SK-N-SH (cell line): ENCODE results near the gene ESYT3. TPM values are rescaled to one million over a fixed set of nuclear protein-coding genes. Genes with fewer than 3 reads are reported as not detected.
A peak's percentile ranks its signal among the peaks of the same experiment; 100 is the strongest.

Source experiments
- CTCF ChIA-PET: fragments of 300-600, 350-600 bp; formaldehyde crosslinking; extraction: SDS; loops from one replicate; lab custom pipeline; 2021; lab: Yijun Ruan, JAX
- POLR2A ChIA-PET: fragments of 350-600 bp; sonication (Branson Sonifier 250); formaldehyde crosslinking; extraction: SDS; loops from one replicate; lab custom pipeline; 2020; ENCODE audit warnings: antibody characterized with exemption, inconsistent platforms; lab: Yijun Ruan, JAX
- DNase-seq: peaks from one replicate; pipeline ENCODE4 v3.0.0; 2012
- H2AFZ ChIP-seq: fragments of 200-600 bp; sonication (generic); 2 replicates; pipeline ENCODE4 v1.8.1; 2016; ENCODE audit warnings: antibody characterized with exemption, mild to moderate bottlenecking, low read depth
- H3F3A ChIP-seq: fragments of 200-600 bp; sonication (generic); replicated peaks from 2 replicates; pipeline ENCODE3; 2016; ENCODE audit warnings: antibody characterized with exemption, mild to moderate bottlenecking; ENCODE audit not compliant: insufficient read depth
- H3K27ac ChIP-seq, 2 experiments: fragments of 200-500 bp in 1 of 2; fragments of 200-600 bp in 1 of 2; sonication (Bioruptor generic) in 1 of 2; sonication (generic), shearing (Covaris generic) in 1 of 2; 2 replicates each; pipeline versions ENCODE4 v1.5.1 to v1.6.1; 2014 to 2016; ENCODE audit warnings: low read depth in 2 of 2, inconsistent platforms in 1 of 2, low read length in 1 of 2, mild to moderate bottlenecking in 1 of 2, mixed read lengths in 1 of 2
- H3K27me3 ChIP-seq: fragments of 200-600 bp; sonication (generic), shearing (Covaris generic); 2 replicates; pipeline ENCODE4 v1.6.1; 2016; ENCODE audit warnings: mixed run types; ENCODE audit not compliant: insufficient read depth
- H3K36me3 ChIP-seq, 2 experiments: fragments of 200-500 bp in 1 of 2; fragments of 200-600 bp in 1 of 2; sonication (Bioruptor generic) in 1 of 2; sonication (generic) in 1 of 2; replicated peaks in 1 of 2; 2 replicates each; pipeline versions ENCODE3 to v1.5.1; 2014 to 2016; ENCODE audit warnings: low read length in 1 of 2, mild to moderate bottlenecking in 1 of 2; ENCODE audit not compliant: insufficient read depth in 2 of 2, control insufficient read depth in 1 of 2
- H3K4me1 ChIP-seq, 2 experiments: fragments of 200-500 bp in 1 of 2; fragments of 200-600 bp in 1 of 2; sonication (Bioruptor generic) in 1 of 2; sonication (generic), shearing (Covaris generic) in 1 of 2; 2 replicates each; pipeline versions ENCODE4 v1.5.1 to v1.6.1; 2014 to 2016; ENCODE audit warnings: low read depth in 1 of 2, low read length in 1 of 2, mixed run types in 1 of 2; ENCODE audit not compliant: insufficient read depth in 2 of 2, control insufficient read depth in 1 of 2
- H3K4me2 ChIP-seq: fragments of 200-600 bp; sonication (generic), shearing (Covaris generic); 2 replicates; pipeline ENCODE4 v1.6.1; 2017; ENCODE audit warnings: mixed run types
- H3K4me3 ChIP-seq, 2 experiments: fragments of 200-500 bp in 1 of 2; fragments of 200-600 bp in 1 of 2; sonication (Bioruptor generic) in 1 of 2; sonication (generic), shearing (Covaris generic) in 1 of 2; 2 replicates each; pipeline versions ENCODE4 v1.5.1 to v1.8.1; 2014 to 2016; ENCODE audit warnings: low read depth in 2 of 2, inconsistent platforms in 1 of 2, low read length in 1 of 2, mild to moderate bottlenecking in 1 of 2, mixed read lengths in 1 of 2, moderate library complexity in 1 of 2
- H3K79me2 ChIP-seq: fragments of 200-600 bp; sonication (generic); 2 replicates; pipeline ENCODE4 v1.8.1; 2017; ENCODE audit warnings: mild to moderate bottlenecking; ENCODE audit not compliant: insufficient read depth
- H3K9ac ChIP-seq: fragments of 200-600 bp; sonication (generic); 2 replicates; pipeline ENCODE4 v1.6.1; 2017; ENCODE audit warnings: mixed run types
- H3K9me2 ChIP-seq: fragments of 200-600 bp; sonication (generic); 2 replicates; pipeline ENCODE4 v1.6.1; 2017; ENCODE audit warnings: mixed run types
- H3K9me3 ChIP-seq: fragments of 200-600 bp; sonication (generic); 2 replicates; pipeline ENCODE4 v1.6.1; 2017; ENCODE audit warnings: mixed run types, mild to moderate bottlenecking, moderate library complexity
- H4K20me1 ChIP-seq: fragments of 200-600 bp; sonication (generic); 2 replicates; pipeline ENCODE4 v1.6.1; 2017; ENCODE audit warnings: mild to moderate bottlenecking, mixed run types; ENCODE audit not compliant: insufficient read depth
- ELF1 ChIP-seq: IDR thresholded peaks from 2 replicates; pipeline ENCODE4 v1.4.0; 2012
- FOSL2 ChIP-seq: IDR thresholded peaks from 2 replicates; pipeline ENCODE4 v1.4.0; 2012; ENCODE audit warnings: low read depth, mild to moderate bottlenecking, moderate library complexity, borderline replicate concordance
- GABPA ChIP-seq: IDR thresholded peaks from 2 replicates; pipeline ENCODE4 v1.4.0; 2012; ENCODE audit warnings: low read depth, mild to moderate bottlenecking
- JUND ChIP-seq: IDR thresholded peaks from 2 replicates; pipeline ENCODE4 v1.4.0; 2012
- MXI1 ChIP-seq: IDR thresholded peaks from 2 replicates; pipeline ENCODE4 v1.6.1; 2012; ENCODE audit warnings: mild to moderate bottlenecking, low read depth, low read length, improper control_type of control experiment
- NFIC ChIP-seq: IDR thresholded peaks from 2 replicates; pipeline ENCODE4 v1.4.0; 2012; ENCODE audit warnings: borderline replicate concordance
- RCOR1 ChIP-seq: fragments of 150-350 bp; IDR thresholded peaks from 2 replicates; pipeline ENCODE4 v1.6.1; 2017; ENCODE audit warnings: antibody characterized with exemption, low read length
- TCF12 ChIP-seq: IDR thresholded peaks from 2 replicates; pipeline ENCODE4 v1.4.0; 2012
- WGBS: methylation state at CpG from one replicate; pipeline ENCODE4 v1.1.6; 2017; ENCODE audit warnings: low lambda C conversion rate; 5-methylcytosine and 5-hydroxymethylcytosine counted together
- polyA plus RNA-seq, 3 experiments: library from polyadenylated mRNA; depleted of rRNA; stranded (reverse); fragments of >200 nt; gene quantifications; 2 replicates each; pipeline ENCODE4 v1.2.3, GENCODE V29; 2012
- TF ChIP-seq, protein P1 (sequence below): IDR thresholded peaks from 2 replicates; pipeline ENCODE4 v1.4.0; 2012; ENCODE audit warnings: low read depth
- TF ChIP-seq, protein P2 (sequence below): IDR thresholded peaks from 2 replicates; pipeline ENCODE4; 2012
- TF ChIP-seq, protein P3 (sequence below): fragments of 150-350 bp; IDR thresholded peaks from 2 replicates; pipeline ENCODE4 v1.6.1; 2017; ENCODE audit warnings: antibody characterized with exemption, low read length, low read depth, borderline replicate concordance
- TF ChIP-seq, protein P4 (sequence below): IDR thresholded peaks from 2 replicates; pipeline ENCODE4 v1.6.1; 2012; ENCODE audit warnings: mild to moderate bottlenecking, low read depth, low read length, moderate library complexity
- TF ChIP-seq, protein P5 (sequence below): IDR thresholded peaks from 2 replicates; pipeline ENCODE4 v1.4.0; 2012; ENCODE audit warnings: low read depth, borderline replicate concordance

Gene ESYT3
- polyA plus RNA-seq, 1 of the 3 experiments (the other 2 are of a cell fraction) = 0.33 TPM

DNA sequence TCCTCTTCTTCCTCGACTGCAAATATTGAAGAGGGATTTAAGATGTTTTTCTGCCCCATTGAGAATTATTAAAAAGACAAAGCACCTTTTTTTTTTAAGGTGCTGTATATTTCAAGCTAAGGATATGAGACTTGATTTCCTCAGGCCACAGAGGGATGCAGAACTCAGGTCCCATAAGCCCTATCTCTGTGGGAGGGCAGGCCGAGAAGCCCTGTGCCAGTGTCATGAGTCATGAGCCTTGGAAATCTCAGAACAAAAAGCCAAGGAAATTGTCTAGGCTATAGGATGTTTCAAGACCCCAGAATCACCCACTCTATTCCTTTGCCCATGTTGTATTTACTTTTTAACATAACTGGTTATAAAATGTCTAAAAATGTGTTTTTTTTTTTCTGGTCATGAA is 7.3 kb downstream of the ESYT3 start (continued):
- TF ChIP-seq NFIC = no peak
- TF ChIP-seq JUND = peak; percentile 50; the same call in 1 of the 2 replicates
- TF ChIP-seq, protein P1, sequence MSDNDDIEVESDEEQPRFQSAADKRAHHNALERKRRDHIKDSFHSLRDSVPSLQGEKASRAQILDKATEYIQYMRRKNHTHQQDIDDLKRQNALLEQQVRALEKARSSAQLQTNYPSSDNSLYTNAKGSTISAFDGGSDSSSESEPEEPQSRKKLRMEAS = 0 out of 2 replicates have a peak, but pooled peaks have one; percentile 20
- peak; percentile 67 for TF ChIP-seq FOSL2

DNA sequence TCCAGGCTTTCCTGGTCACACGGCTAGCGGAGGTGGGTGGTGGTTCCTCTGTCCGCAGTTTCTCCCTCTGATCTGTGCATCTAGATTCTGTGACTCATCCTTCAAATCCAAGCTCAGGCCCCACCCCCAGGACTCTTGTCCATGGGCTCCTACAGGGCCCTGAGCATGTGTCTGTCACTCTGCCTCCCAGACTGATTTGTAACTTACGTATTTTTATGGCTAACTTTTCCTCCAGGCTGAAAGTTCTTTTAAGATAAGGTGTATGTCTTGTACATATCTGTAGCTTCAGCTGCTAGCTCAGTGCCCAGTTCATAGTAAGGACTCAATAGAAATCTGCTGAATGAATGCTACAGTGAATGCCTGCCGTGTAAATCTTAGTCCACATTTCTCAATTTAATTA is 8.0 kb downstream of the ESYT3 start:
- no peak for TF ChIP-seq RCOR1
- TF ChIP-seq, protein P2, sequence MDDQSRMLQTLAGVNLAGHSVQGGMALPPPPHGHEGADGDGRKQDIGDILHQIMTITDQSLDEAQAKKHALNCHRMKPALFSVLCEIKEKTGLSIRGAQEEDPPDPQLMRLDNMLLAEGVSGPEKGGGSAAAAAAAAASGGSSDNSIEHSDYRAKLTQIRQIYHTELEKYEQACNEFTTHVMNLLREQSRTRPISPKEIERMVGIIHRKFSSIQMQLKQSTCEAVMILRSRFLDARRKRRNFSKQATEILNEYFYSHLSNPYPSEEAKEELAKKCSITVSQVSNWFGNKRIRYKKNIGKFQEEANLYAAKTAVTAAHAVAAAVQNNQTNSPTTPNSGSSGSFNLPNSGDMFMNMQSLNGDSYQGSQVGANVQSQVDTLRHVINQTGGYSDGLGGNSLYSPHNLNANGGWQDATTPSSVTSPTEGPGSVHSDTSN = peak; percentile 62
- no peak for TF ChIP-seq TCF12
- TF ChIP-seq FOSL2 = peak; percentile 72; the same call in 1 of the 2 replicates
- TF ChIP-seq, protein P3, sequence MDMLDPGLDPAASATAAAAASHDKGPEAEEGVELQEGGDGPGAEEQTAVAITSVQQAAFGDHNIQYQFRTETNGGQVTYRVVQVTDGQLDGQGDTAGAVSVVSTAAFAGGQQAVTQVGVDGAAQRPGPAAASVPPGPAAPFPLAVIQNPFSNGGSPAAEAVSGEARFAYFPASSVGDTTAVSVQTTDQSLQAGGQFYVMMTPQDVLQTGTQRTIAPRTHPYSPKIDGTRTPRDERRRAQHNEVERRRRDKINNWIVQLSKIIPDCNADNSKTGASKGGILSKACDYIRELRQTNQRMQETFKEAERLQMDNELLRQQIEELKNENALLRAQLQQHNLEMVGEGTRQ = no peak
- TF ChIP-seq JUND = peak; percentile 49
- Histone ChIP-seq H3K9ac (no peak overlapping the region), H4K20me1 (no peaks in the 10 kb centered on the region), H3K9me2 (no peaks in the 10 kb centered on the region), H3K27ac (peak overlapping the region in 1 of 2 experiments; percentile 24; a peak in 1 of 4 replicates), H3K4me2 (peak overlapping the region; percentile 45), H3K4me3 (0 out of 4 replicates have a peak overlapping the region, but pooled peaks of 1 of the 2 experiments have one; percentile 4), H3K4me1 (peaks cover 0 to 22% of the 10 kb centered on the region in 2 experiments), H3K36me3 (no peaks in the 10 kb centered on the region), H3K79me2 (no peaks in the 10 kb centered on the region), H3K27me3 (no peaks in the 10 kb centered on the region), H2AFZ (peak overlapping the region; percentile 60), H3K9me3 (no peaks in the 10 kb centered on the region), H3F3A (peaks cover 11% of the 10 kb centered on the region)
- 44% methylated on average over 5 of the region's 5 CpGs for WGBS
- ChIA-PET POLR2A (no interaction called here), CTCF (interaction anchor here (1.4 kb wide), 1 partner anchor 8 kb away, joined by 3 read pairs; the partner anchor contains the start of gene ESYT3)
- DNase-seq = no peak

DNA sequence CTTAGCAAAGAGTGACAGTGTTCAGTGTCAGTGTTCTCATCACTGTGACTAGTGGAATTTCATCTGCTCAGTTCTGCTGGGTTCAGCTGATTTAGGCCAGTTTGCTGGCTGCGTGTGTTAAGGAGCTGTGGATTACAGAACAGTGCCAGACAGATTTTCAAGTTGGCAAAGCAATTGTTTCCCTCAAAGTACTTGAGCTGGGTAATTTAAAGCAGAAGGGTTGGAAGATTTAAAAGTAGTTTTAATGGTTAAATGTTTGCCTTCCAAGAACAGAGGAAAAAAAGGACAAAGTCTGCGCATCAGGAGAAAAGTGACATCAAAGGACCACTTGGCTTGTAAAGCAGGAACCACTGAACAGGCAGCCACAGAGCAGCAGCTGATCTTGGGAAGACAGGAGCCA is 8.7 kb downstream of the ESYT3 start:
- no peak overlapping the region for H3K4me2 ChIP-seq
- CTCF ChIA-PET = interaction anchor here (1.4 kb wide), 1 partner anchor 9 kb away, joined by 3 read pairs; the partner anchor contains the start of gene ESYT3

More for the DNA sequence above, 8.7 kb downstream of the ESYT3 start:
- no peaks in the 10 kb centered on the region for H4K20me1 ChIP-seq
- no peaks in the 10 kb centered on the region for H3K36me3 ChIP-seq
- POLR2A ChIA-PET = no interaction called here
- H3K27me3 ChIP-seq = no peaks in the 10 kb centered on the region
- peaks cover 0 to 22% of the 10 kb centered on the region in 2 experiments for H3K4me1 ChIP-seq
- no peak overlapping the region for H3K27ac ChIP-seq
- peak overlapping the region; percentile 60; the same call in 1 of the 2 replicates for H2AFZ ChIP-seq
- H3K9me3 ChIP-seq = no peaks in the 10 kb centered on the region
- TF ChIP-seq, protein P4, sequence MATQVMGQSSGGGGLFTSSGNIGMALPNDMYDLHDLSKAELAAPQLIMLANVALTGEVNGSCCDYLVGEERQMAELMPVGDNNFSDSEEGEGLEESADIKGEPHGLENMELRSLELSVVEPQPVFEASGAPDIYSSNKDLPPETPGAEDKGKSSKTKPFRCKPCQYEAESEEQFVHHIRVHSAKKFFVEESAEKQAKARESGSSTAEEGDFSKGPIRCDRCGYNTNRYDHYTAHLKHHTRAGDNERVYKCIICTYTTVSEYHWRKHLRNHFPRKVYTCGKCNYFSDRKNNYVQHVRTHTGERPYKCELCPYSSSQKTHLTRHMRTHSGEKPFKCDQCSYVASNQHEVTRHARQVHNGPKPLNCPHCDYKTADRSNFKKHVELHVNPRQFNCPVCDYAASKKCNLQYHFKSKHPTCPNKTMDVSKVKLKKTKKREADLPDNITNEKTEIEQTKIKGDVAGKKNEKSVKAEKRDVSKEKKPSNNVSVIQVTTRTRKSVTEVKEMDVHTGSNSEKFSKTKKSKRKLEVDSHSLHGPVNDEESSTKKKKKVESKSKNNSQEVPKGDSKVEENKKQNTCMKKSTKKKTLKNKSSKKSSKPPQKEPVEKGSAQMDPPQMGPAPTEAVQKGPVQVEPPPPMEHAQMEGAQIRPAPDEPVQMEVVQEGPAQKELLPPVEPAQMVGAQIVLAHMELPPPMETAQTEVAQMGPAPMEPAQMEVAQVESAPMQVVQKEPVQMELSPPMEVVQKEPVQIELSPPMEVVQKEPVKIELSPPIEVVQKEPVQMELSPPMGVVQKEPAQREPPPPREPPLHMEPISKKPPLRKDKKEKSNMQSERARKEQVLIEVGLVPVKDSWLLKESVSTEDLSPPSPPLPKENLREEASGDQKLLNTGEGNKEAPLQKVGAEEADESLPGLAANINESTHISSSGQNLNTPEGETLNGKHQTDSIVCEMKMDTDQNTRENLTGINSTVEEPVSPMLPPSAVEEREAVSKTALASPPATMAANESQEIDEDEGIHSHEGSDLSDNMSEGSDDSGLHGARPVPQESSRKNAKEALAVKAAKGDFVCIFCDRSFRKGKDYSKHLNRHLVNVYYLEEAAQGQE = no peak
- TF ChIP-seq, protein P3 = no peak
- TF ChIP-seq MXI1 (no peak), GABPA (no peak), ELF1 (no peak)
- TF ChIP-seq, protein P5, sequence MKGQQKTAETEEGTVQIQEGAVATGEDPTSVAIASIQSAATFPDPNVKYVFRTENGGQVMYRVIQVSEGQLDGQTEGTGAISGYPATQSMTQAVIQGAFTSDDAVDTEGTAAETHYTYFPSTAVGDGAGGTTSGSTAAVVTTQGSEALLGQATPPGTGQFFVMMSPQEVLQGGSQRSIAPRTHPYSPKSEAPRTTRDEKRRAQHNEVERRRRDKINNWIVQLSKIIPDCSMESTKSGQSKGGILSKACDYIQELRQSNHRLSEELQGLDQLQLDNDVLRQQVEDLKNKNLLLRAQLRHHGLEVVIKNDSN = no peak
- TF ChIP-seq, all 33 proteins: peak for 0
- Histone ChIP-seq H3K79me2 (no peaks in the 10 kb centered on the region), H3F3A (peaks cover 11% of the 10 kb centered on the region), H3K9ac (no peak overlapping the region), H3K9me2 (no peaks in the 10 kb centered on the region), H3K4me3 (no peak overlapping the region)
- 98% methylated on average over 2 of the region's 2 CpGs for WGBS
- DNase-seq = no peak
